ENCODE results near the gene GLI3. TPM values are rescaled to one million over a fixed set of nuclear protein-coding genes. Genes with fewer than 3 reads are reported as not detected.
A peak's percentile ranks its signal among the peaks of the same experiment; 100 is the strongest.

GLI3 gene
- total RNA-seq, 1 experiment from 2014 or later: 45.0 TPM

- no CpG with 5 or more reads among the region's 3 CpGs for whole genome bisulfite sequencing (ENCODE audit: extremely low coverage, insufficient read length, low lambda C conversion rate)
- H3K36me3 Mint-ChIP-seq (ENCODE audit: insufficient read depth in 1 of 3, low read depth in 3 of 3): peaks cover 0 to 7% (median 4%) of the 10 kb centered on the region in 3 experiments; a peak in 2 of 7 replicates
- Histone ChIP-seq H4K91ac (ENCODE audit: insufficient read length, low read depth, low read length) (no peak overlapping the region), H3K14ac (ENCODE audit: insufficient read depth, low read length) (no peak overlapping the region), H2BK12ac (ENCODE audit: insufficient read length, low read depth, low read length) (no peak overlapping the region), H3K4ac (ENCODE audit: low read depth, low read length) (no peak overlapping the region), H3K79me1 (ENCODE audit: insufficient read depth, low read depth, low read length, poor library complexity, severe bottlenecking) (no peaks in the 10 kb centered on the region), H3K18ac (ENCODE audit: insufficient read length, low read depth, low read length) (no peak overlapping the region), H3K79me2 (ENCODE audit: insufficient read depth, low read length) (no peaks in the 10 kb centered on the region; the same call in 1 of the 2 replicates), H2BK5ac (ENCODE audit: insufficient read length, low read length) (no peak overlapping the region), H3K4me2 (ENCODE audit: insufficient read depth, insufficient read length, low read length) (no peak overlapping the region), H4K20me1 (ENCODE audit: control insufficient read depth, insufficient read depth, insufficient read length) (no peaks in the 10 kb centered on the region), H3K4me1 (ENCODE audit: insufficient read depth, low read length) (peaks cover 7% of the 10 kb centered on the region; the same call in 1 of the 2 replicates), H3K9ac (ENCODE audit: extremely low read depth, insufficient read length, low read length) (no peak overlapping the region), H4K8ac (replicated peaks; ENCODE audit: insufficient read length, low read depth, low read length) (no peak overlapping the region), H2BK120ac (ENCODE audit: low read depth, low read length, poor library complexity, severe bottlenecking) (no peak overlapping the region), H3K9me3 (ENCODE audit: control insufficient read depth, low read depth, low read length) (no peaks in the 10 kb centered on the region), H2BK15ac (ENCODE audit: low read depth, low read length) (no peak overlapping the region), H2AK5ac (ENCODE audit: insufficient read length, low read length) (no peak overlapping the region), H4K5ac (ENCODE audit: insufficient read length, low read depth, low read length) (no peak overlapping the region), H2AFZ (ENCODE audit: low read length) (no peak overlapping the region), H3K56ac (ENCODE audit: insufficient read length, low read depth, low read length) (no peak overlapping the region), H2BK20ac (ENCODE audit: low read depth, low read length, poor library complexity, severe bottlenecking) (no peak overlapping the region), H3T11ph (ENCODE audit: low read length) (no peak overlapping the region), H3K27me3 (ENCODE audit: insufficient read depth, low read length) (no peaks in the 10 kb centered on the region), H3K23me2 (ENCODE audit: insufficient read length, low read depth, low read length, poor library complexity, severe bottlenecking) (no peaks in the 10 kb centered on the region), H3K23ac (ENCODE audit: insufficient read length, low read depth, low read length) (no peak overlapping the region), H3K27ac (ENCODE audit: insufficient read length, low read depth, low read length) (no peak overlapping the region)
- no peaks in the 10 kb centered on the region for H3K27me3 Mint-ChIP-seq (ENCODE audit: low read depth)
- H3K9me3 Mint-ChIP-seq: no peaks in the 10 kb centered on the region
- H3K4me3 Mint-ChIP-seq: peak overlapping the region in 1 of 2 experiments; percentile 39; a peak in 2 of 5 replicates
- peaks cover 58 to 66% of the 10 kb centered on the region in 2 experiments for H3K4me1 Mint-ChIP-seq
- H3K27ac Mint-ChIP-seq: peak overlapping the region; percentile 17 to 84 (median 41); a peak in 5 of 7 replicates
- DNase-seq: no peak
- no peak for TF ChIP-seq CTCF (conservative IDR thresholded peaks at IDR 0.05)
Measured at GRCh38 chr7:42213093-42213492, 23.9 kb downstream of the GLI3 start.
